Peyer's patch (tissue), 4 donors: ENCODE measurements around the gene LIG4. TPM values are rescaled to one million over a fixed set of nuclear protein-coding genes. Genes with fewer than 3 reads are reported as not detected.

Source experiments
- DNase-seq, 3 donors: peaks; one replicate each; pipeline ENCODE4 v3.0.0-alpha.2; 2017 to 2019
- H3K27ac ChIP-seq, 4 donors: fragments of 200-600 bp; sonication (generic); one replicate each; pipeline ENCODE4 v1.5.1; 2016 to 2019
- H3K27me3 ChIP-seq, 2 donors: fragments of 200-600 bp; sonication (generic); one replicate each; pipeline ENCODE4 v1.5.1; 2019
- H3K36me3 ChIP-seq, 3 donors: fragments of 200-600 bp; sonication (generic); one replicate each; pipeline ENCODE4 v1.5.1; 2016 to 2019
- H3K4me1 ChIP-seq, 4 donors: fragments of 200-600 bp; sonication (generic); one replicate each; pipeline ENCODE4 v1.5.1; 2016 to 2019
- H3K4me3 ChIP-seq, 4 donors: fragments of 200-600 bp; sonication (generic); 1 replicate in 3 of 4; 2 replicates in 1 of 4; pipeline ENCODE4 v1.5.1; 2016 to 2019; ENCODE audit warnings: mild to moderate bottlenecking in 1 of 4
- H3K9me3 ChIP-seq, 4 donors: fragments of 200-600 bp; sonication (generic); one replicate each; pipeline ENCODE4 v1.5.1; 2016 to 2019; ENCODE audit warnings: mild to moderate bottlenecking in 1 of 4
- POLR2A ChIP-seq, 2 donors: fragments of 450-650 bp; IDR thresholded peaks; one replicate each; pipeline ENCODE4 v1.5.1; 2017; ENCODE audit warnings: antibody characterized with exemption in 2 of 2, mild to moderate bottlenecking in 2 of 2, moderate library complexity in 2 of 2
- total RNA-seq, 4 donors: library from RNA; depleted of rRNA; stranded (reverse); fragments of >200 nt; gene quantifications; one replicate each; pipeline ENCODE4 v1.1.0, GENCODE V29; 2016
- TF ChIP-seq, protein P1 (sequence below), 6 experiments: fragments of 450-650 bp in 4 of 6; fragments of 200-600 bp in 2 of 6; sonication (generic) in 1 of 6; IDR thresholded peaks; one replicate each; pipeline ENCODE4 v1.5.1; 2017 to 2019; ENCODE audit warnings: antibody characterized with exemption in 6 of 6, mild to moderate bottlenecking in 3 of 6, moderate library complexity in 1 of 6

LIG4 gene
- total RNA-seq, 4 donors from 2014 or later, result 4.1 to 12.3 (median 10.6) TPM

GRCh38 chr13:108193806-108194205 lies 21.5 kb downstream of the LIG4 start:
- TF ChIP-seq, protein P1, sequence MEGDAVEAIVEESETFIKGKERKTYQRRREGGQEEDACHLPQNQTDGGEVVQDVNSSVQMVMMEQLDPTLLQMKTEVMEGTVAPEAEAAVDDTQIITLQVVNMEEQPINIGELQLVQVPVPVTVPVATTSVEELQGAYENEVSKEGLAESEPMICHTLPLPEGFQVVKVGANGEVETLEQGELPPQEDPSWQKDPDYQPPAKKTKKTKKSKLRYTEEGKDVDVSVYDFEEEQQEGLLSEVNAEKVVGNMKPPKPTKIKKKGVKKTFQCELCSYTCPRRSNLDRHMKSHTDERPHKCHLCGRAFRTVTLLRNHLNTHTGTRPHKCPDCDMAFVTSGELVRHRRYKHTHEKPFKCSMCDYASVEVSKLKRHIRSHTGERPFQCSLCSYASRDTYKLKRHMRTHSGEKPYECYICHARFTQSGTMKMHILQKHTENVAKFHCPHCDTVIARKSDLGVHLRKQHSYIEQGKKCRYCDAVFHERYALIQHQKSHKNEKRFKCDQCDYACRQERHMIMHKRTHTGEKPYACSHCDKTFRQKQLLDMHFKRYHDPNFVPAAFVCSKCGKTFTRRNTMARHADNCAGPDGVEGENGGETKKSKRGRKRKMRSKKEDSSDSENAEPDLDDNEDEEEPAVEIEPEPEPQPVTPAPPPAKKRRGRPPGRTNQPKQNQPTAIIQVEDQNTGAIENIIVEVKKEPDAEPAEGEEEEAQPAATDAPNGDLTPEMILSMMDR (IDR thresholded peaks at IDR 0.05), result no peak
- no peak for TF ChIP-seq POLR2A (IDR thresholded peaks at IDR 0.05)
- H3K36me3 ChIP-seq, result no peaks in the 10 kb centered on the region
- H3K4me3 ChIP-seq, result no peak overlapping the region
- no peak overlapping the region for H3K27ac ChIP-seq
- H3K27me3 ChIP-seq, result no peaks in the 10 kb centered on the region
- DNase-seq, result no peak
- no peaks in the 10 kb centered on the region for H3K4me1 ChIP-seq
- peaks cover 0 to 13% (median 2%) of the 10 kb centered on the region in 4 donors for H3K9me3 ChIP-seq

DNA sequence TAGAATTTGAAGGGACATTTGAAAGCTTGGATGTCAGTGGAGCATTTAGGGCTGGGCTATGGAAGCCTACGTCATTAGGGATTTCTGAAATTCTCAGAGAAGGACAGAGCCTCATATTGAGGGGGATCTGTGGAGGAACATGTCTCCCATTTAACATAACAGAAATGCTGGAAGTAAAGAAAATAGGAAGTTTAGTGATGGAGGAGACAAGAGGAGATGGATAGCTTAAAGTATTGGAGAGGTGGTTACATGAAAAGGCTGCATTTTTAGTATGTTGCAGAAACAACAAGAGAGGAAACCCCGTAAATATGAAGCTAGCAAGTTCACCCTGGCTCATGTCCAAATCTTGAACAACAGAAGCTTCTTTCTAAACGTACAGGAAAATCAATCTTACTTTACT lies 24.4 kb downstream of the LIG4 start:
- peaks cover 0 to 13% (median 2%) of the 10 kb centered on the region in 4 donors for H3K9me3 ChIP-seq
- TF ChIP-seq, protein P1 (IDR thresholded peaks at IDR 0.05), result no peak
- TF ChIP-seq POLR2A (IDR thresholded peaks at IDR 0.05), result no peak
- H3K4me1 ChIP-seq, result no peaks in the 10 kb centered on the region
- no peak overlapping the region for H3K4me3 ChIP-seq
- no peak overlapping the region for H3K27ac ChIP-seq
- no peaks in the 10 kb centered on the region for H3K27me3 ChIP-seq
- no peak for DNase-seq
- no peaks in the 10 kb centered on the region for H3K36me3 ChIP-seq

GRCh38 chr13:108188260-108188659 lies 27.1 kb downstream of the LIG4 start:
- DNase-seq, result no peak
- H3K27me3 ChIP-seq, result no peaks in the 10 kb centered on the region
- no peaks in the 10 kb centered on the region for H3K9me3 ChIP-seq
- H3K36me3 ChIP-seq, result no peaks in the 10 kb centered on the region
- no peak overlapping the region for H3K27ac ChIP-seq
- no peak overlapping the region for H3K4me3 ChIP-seq
- TF ChIP-seq, protein P1 (IDR thresholded peaks at IDR 0.05), result no peak
- TF ChIP-seq POLR2A (IDR thresholded peaks at IDR 0.05), result no peak
- H3K4me1 ChIP-seq, result no peaks in the 10 kb centered on the region

DNA sequence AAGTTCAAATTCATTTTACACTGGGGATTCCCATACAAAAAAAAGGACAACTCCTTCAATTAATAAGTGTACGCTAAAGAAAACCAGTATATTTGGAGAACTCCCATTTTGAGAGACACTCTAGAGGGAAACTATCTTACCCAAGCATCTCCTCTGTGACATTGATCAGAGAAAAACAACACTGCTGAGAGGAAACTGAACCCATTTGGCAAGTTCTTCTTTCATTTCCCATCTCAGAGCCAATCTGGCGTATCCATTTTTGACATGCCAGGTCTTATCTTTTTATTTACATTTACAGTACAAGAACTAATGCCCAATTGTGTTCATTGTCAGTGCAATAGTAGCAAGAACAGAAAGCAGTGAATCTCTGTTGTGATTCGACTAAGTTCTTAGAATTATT lies 30.1 kb downstream of the LIG4 start:
- H3K9me3 ChIP-seq, result no peaks in the 10 kb centered on the region
- H3K27me3 ChIP-seq, result no peaks in the 10 kb centered on the region
- no peak for DNase-seq
- no peak overlapping the region for H3K4me3 ChIP-seq
- H3K36me3 ChIP-seq, result no peaks in the 10 kb centered on the region
- TF ChIP-seq, protein P1 (IDR thresholded peaks at IDR 0.05), result no peak
- no peak for TF ChIP-seq POLR2A (IDR thresholded peaks at IDR 0.05)
- no peaks in the 10 kb centered on the region for H3K4me1 ChIP-seq
- no peak overlapping the region for H3K27ac ChIP-seq

GRCh38 chr13:108182652-108183051 lies 32.7 kb downstream of the LIG4 start:
- no peak overlapping the region for H3K4me3 ChIP-seq
- H3K27me3 ChIP-seq, result no peaks in the 10 kb centered on the region
- H3K4me1 ChIP-seq, result no peaks in the 10 kb centered on the region
- H3K9me3 ChIP-seq, result no peaks in the 10 kb centered on the region
- TF ChIP-seq, protein P1 (IDR thresholded peaks at IDR 0.05), result no peak
- TF ChIP-seq POLR2A (IDR thresholded peaks at IDR 0.05), result no peak
- no peak for DNase-seq
- no peak overlapping the region for H3K27ac ChIP-seq
- H3K36me3 ChIP-seq, result no peaks in the 10 kb centered on the region

GRCh38 chr13:108178078-108178477 lies 37.3 kb downstream of the LIG4 start:
- Histone ChIP-seq H3K9me3 (no peaks in the 10 kb centered on the region), H3K36me3 (no peaks in the 10 kb centered on the region), H3K4me3 (no peak overlapping the region), H3K27me3 (no peaks in the 10 kb centered on the region), H3K27ac (no peak overlapping the region), H3K4me1 (no peaks in the 10 kb centered on the region)
- TF ChIP-seq, protein P1 (IDR thresholded peaks at IDR 0.05), result no peak
- no peak for TF ChIP-seq POLR2A (IDR thresholded peaks at IDR 0.05)
- no peak for DNase-seq
